Measurements from ENCODE around the gene BOK. TPM values are rescaled to one million over a fixed set of nuclear protein-coding genes. Genes with fewer than 3 reads are reported as not detected.

Gene BOK
- total and polyA plus RNA-seq, 10 of the 15 experiments (the other 5 are each of a cell fraction or from before 2014, with no cell fraction given): 0.04 to 0.15 (median 0.12) TPM; not detected in 7

GRCh38 chr2:241602720-241603119, 44.2 kb downstream of the BOK start (continued):
- TF ChIP-seq, protein P1, sequence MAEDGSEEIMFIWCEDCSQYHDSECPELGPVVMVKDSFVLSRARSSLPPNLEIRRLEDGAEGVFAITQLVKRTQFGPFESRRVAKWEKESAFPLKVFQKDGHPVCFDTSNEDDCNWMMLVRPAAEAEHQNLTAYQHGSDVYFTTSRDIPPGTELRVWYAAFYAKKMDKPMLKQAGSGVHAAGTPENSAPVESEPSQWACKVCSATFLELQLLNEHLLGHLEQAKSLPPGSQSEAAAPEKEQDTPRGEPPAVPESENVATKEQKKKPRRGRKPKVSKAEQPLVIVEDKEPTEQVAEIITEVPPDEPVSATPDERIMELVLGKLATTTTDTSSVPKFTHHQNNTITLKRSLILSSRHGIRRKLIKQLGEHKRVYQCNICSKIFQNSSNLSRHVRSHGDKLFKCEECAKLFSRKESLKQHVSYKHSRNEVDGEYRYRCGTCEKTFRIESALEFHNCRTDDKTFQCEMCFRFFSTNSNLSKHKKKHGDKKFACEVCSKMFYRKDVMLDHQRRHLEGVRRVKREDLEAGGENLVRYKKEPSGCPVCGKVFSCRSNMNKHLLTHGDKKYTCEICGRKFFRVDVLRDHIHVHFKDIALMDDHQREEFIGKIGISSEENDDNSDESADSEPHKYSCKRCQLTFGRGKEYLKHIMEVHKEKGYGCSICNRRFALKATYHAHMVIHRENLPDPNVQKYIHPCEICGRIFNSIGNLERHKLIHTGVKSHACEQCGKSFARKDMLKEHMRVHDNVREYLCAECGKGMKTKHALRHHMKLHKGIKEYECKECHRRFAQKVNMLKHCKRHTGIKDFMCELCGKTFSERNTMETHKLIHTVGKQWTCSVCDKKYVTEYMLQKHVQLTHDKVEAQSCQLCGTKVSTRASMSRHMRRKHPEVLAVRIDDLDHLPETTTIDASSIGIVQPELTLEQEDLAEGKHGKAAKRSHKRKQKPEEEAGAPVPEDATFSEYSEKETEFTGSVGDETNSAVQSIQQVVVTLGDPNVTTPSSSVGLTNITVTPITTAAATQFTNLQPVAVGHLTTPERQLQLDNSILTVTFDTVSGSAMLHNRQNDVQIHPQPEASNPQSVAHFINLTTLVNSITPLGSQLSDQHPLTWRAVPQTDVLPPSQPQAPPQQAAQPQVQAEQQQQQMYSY (CRISPR knock-in tag; IDR thresholded peaks at IDR 0.05): no peak
- TF ChIP-seq, protein P2, sequence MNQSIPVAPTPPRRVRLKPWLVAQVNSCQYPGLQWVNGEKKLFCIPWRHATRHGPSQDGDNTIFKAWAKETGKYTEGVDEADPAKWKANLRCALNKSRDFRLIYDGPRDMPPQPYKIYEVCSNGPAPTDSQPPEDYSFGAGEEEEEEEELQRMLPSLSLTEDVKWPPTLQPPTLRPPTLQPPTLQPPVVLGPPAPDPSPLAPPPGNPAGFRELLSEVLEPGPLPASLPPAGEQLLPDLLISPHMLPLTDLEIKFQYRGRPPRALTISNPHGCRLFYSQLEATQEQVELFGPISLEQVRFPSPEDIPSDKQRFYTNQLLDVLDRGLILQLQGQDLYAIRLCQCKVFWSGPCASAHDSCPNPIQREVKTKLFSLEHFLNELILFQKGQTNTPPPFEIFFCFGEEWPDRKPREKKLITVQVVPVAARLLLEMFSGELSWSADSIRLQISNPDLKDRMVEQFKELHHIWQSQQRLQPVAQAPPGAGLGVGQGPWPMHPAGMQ (IDR thresholded peaks at IDR 0.05; ENCODE audit: borderline replicate concordance): no peak
- no peak for TF ChIP-seq GABPA (IDR thresholded peaks at IDR 0.05; ENCODE audit: low read depth)
- no peak for TF ChIP-seq NFXL1 (IDR thresholded peaks at IDR 0.05; ENCODE audit: borderline replicate concordance)
- no peak for TF ChIP-seq IRF4 (IDR thresholded peaks at IDR 0.05; ENCODE audit: low read depth, low read length)
- no peak for TF ChIP-seq NBN (IDR thresholded peaks at IDR 0.05)
- no peak for TF ChIP-seq CBX5 (IDR thresholded peaks at IDR 0.05; ENCODE audit: low read depth)
- no peak for TF ChIP-seq IKZF2 (IDR thresholded peaks at IDR 0.05)
- no peak for TF ChIP-seq YY1 (IDR thresholded peaks at IDR 0.05; ENCODE audit: low read depth, low read length)
- no peak for TF ChIP-seq NR2C2 (IDR thresholded peaks at IDR 0.05; ENCODE audit: borderline replicate concordance, control insufficient read depth, insufficient read length, low read depth)

Data from GM12878 (cell line).